Vagina (tissue), 2 donors: ENCODE measurements around the gene ACSF3. TPM values are rescaled to one million over a fixed set of nuclear protein-coding genes. Genes with fewer than 3 reads are reported as not detected.

Source experiments
- DNase-seq, 2 donors: peaks; one replicate each; pipeline ENCODE4 v3.0.0-alpha.2; 2017; ENCODE audit errors: extremely low spot score in 2 of 2
- H3K27ac ChIP-seq: fragments of 200-600 bp; sonication (generic); one replicate; pipeline ENCODE4 v1.5.1; 2019
- H3K27me3 ChIP-seq: fragments of 200-600 bp; sonication (generic); one replicate; pipeline ENCODE4 v1.5.1; 2019
- H3K36me3 ChIP-seq, 2 donors: fragments of 200-600 bp; sonication (generic); one replicate each; pipeline ENCODE4 v1.5.1; 2017 to 2019
- H3K4me1 ChIP-seq: fragments of 200-600 bp; sonication (generic); one replicate; pipeline ENCODE4 v1.5.1; 2019
- H3K4me3 ChIP-seq, 2 donors: fragments of 200-600 bp; sonication (generic); 1 replicate in 1 of 2; 2 replicates in 1 of 2; pipeline ENCODE4 v1.5.1; 2016 to 2019
- H3K9me3 ChIP-seq: fragments of 200-600 bp; sonication (generic); one replicate; pipeline ENCODE4 v1.5.1; 2019
- CTCF ChIP-seq, 3 experiments: fragments of 450-650 bp in 2 of 3; fragments of 200-600 bp in 1 of 3; sonication (generic) in 1 of 3; IDR thresholded peaks; one replicate each; pipeline ENCODE4 v1.5.1; 2017 to 2019; ENCODE audit warnings: antibody characterized with exemption in 3 of 3, mild to moderate bottlenecking in 2 of 3, moderate library complexity in 2 of 3
- POLR2A ChIP-seq, 2 donors: fragments of 450-650 bp; IDR thresholded peaks; one replicate each; pipeline ENCODE4 v1.6.1; 2017; ENCODE audit warnings: antibody characterized with exemption in 2 of 2, mild to moderate bottlenecking in 2 of 2, moderate library complexity in 2 of 2
- POLR2AphosphoS5 ChIP-seq, 2 donors: sonication (generic); formaldehyde crosslinking; IDR thresholded peaks; one replicate each; pipeline ENCODE4 v1.9.0; 2017; ENCODE audit warnings: antibody characterized with exemption in 2 of 2, mild to moderate bottlenecking in 2 of 2, low read depth in 1 of 2; ENCODE audit not compliant: insufficient read depth in 1 of 2
- intact Hi-C: fragments of 100-400 bp; cut with DNase I; formaldehyde crosslinking; loops from one replicate; pipeline ENCODE4 v1.15.1; 2023
- total RNA-seq: library from RNA; depleted of rRNA; stranded (reverse); fragments of >200 nt; gene quantifications from one replicate; pipeline ENCODE4 v1.2.3, GENCODE V29; 2016

Gene ACSF3
- total RNA-seq, 1 donor from 2014 or later, result 23.3 TPM

- Histone ChIP-seq H3K27ac (no peak overlapping the region), H3K9me3 (no peaks in the 10 kb centered on the region), H3K36me3 (no peaks in the 10 kb centered on the region), H3K4me3 (no peak overlapping the region), H3K4me1 (no peaks in the 10 kb centered on the region), H3K27me3 (no peaks in the 10 kb centered on the region)
- no peak for DNase-seq
- TF ChIP-seq POLR2AphosphoS5 (IDR thresholded peaks at IDR 0.05; ENCODE audit: insufficient read depth in 1 of 2, low read depth in 1 of 2) (no peak), POLR2A (IDR thresholded peaks at IDR 0.05) (no peak), CTCF (IDR thresholded peaks at IDR 0.05) (no peak)
- intact Hi-C loops, result no loop called here
Observed at GRCh38 chr16:89080196-89080853, 13.3 kb upstream of the ACSF3 start.

- no peak overlapping the region for H3K27ac ChIP-seq
- H3K36me3 ChIP-seq, result no peaks in the 10 kb centered on the region
- no peaks in the 10 kb centered on the region for H3K9me3 ChIP-seq
- H3K27me3 ChIP-seq, result no peaks in the 10 kb centered on the region
- intact Hi-C loops, result no loop called here
- TF ChIP-seq POLR2AphosphoS5 (IDR thresholded peaks at IDR 0.05; ENCODE audit: insufficient read depth in 1 of 2, low read depth in 1 of 2), result no peak
- no peak for TF ChIP-seq POLR2A (IDR thresholded peaks at IDR 0.05)
- TF ChIP-seq CTCF (IDR thresholded peaks at IDR 0.05), result no peak
- DNase-seq, result no peak
- no peaks in the 10 kb centered on the region for H3K4me1 ChIP-seq
- no peak overlapping the region for H3K4me3 ChIP-seq
Observed at GRCh38 chr16:89081556-89081955, 12.1 kb upstream of the ACSF3 start.

- intact Hi-C loops, result no loop called here
- Histone ChIP-seq H3K27me3 (no peaks in the 10 kb centered on the region), H3K27ac (no peak overlapping the region), H3K36me3 (no peaks in the 10 kb centered on the region), H3K4me3 (no peak overlapping the region), H3K9me3 (no peaks in the 10 kb centered on the region), H3K4me1 (no peaks in the 10 kb centered on the region)
- DNase-seq, result no peak
- TF ChIP-seq POLR2A (IDR thresholded peaks at IDR 0.05) (no peak), CTCF (IDR thresholded peaks at IDR 0.05) (no peak), POLR2AphosphoS5 (IDR thresholded peaks at IDR 0.05; ENCODE audit: insufficient read depth in 1 of 2, low read depth in 1 of 2) (no peak)
Observed at GRCh38 chr16:89084411-89084810, 9.2 kb upstream of the ACSF3 start.

GRCh38 chr16:89084814-89085612 is 8.6 kb upstream of the ACSF3 start:
- DNase-seq, result no peak
- no peak overlapping the region for H3K27ac ChIP-seq
- no peak for TF ChIP-seq POLR2A (IDR thresholded peaks at IDR 0.05)
- TF ChIP-seq POLR2AphosphoS5 (IDR thresholded peaks at IDR 0.05; ENCODE audit: insufficient read depth in 1 of 2, low read depth in 1 of 2), result no peak
- no peak for TF ChIP-seq CTCF (IDR thresholded peaks at IDR 0.05)
- intact Hi-C loops, result no loop called here
- no peaks in the 10 kb centered on the region for H3K4me1 ChIP-seq
- no peaks in the 10 kb centered on the region for H3K9me3 ChIP-seq
- H3K4me3 ChIP-seq, result no peak overlapping the region
- no peaks in the 10 kb centered on the region for H3K36me3 ChIP-seq
- H3K27me3 ChIP-seq, result no peaks in the 10 kb centered on the region

- intact Hi-C loops, result no loop called here
- H3K9me3 ChIP-seq, result no peaks in the 10 kb centered on the region
- H3K36me3 ChIP-seq, result no peaks in the 10 kb centered on the region
- no peak overlapping the region for H3K27ac ChIP-seq
- H3K27me3 ChIP-seq, result no peaks in the 10 kb centered on the region
- H3K4me3 ChIP-seq, result no peak overlapping the region
- no peak for DNase-seq
- no peaks in the 10 kb centered on the region for H3K4me1 ChIP-seq
- TF ChIP-seq POLR2A (IDR thresholded peaks at IDR 0.05) (no peak), POLR2AphosphoS5 (IDR thresholded peaks at IDR 0.05; ENCODE audit: insufficient read depth in 1 of 2, low read depth in 1 of 2) (no peak), CTCF (IDR thresholded peaks at IDR 0.05) (no peak)
Observed at GRCh38 chr16:89085755-89086154, 7.9 kb upstream of the ACSF3 start.
